HG03139 (cell line): ENCODE data around the gene TNS1.
"Not testable (repeated sequence)": the region's sequence is repeated elsewhere in the genome, so short reads cannot be mapped to it uniquely, and the experiment has no call there.

Experiments
- ATAC-seq: cut with Tn5 transposase; IDR thresholded peaks from one replicate; pipeline ENCODE4 v1.9.1; 2021; ENCODE audit not compliant: unreplicated experiment

TNS1 gene

DNA sequence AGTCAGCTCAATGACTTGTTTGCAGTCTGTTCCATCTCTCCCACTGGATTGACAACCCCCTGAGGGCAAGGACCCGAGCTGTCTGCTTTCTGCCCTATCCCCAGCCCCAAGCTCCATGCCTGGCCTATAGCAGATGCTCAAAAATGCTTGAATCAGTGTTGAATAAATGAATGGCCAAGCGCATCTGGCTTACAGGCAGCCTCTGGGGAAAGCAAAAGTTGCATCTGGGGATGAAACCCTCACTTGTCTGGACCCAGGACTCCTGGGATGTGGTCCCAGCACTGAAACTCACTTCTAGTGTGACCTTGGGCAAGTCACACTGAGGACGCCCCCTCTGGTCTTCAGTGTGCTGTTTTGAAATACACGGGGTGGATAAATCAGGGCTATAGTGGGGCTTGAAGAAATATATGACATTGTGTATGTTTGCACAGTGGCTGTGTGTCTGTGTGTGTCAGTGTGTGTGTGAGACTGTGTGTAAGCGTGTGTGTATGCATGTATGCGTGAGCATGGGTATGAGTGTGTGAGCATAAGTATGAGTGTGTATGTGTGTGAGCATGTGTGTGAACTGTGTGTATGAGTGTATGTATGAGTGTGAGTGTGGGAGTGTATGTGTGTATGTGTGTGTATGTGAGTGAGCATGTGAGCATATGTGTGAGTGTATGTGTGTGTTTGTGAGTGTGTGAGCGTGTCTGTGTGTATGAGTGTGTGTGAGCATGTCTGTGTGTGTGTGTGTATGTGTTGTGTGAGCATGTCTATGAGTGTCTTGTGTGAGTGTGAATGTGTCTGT lies 27.8 kb upstream of the TNS1 start:
- ATAC-seq = no peak

- no peak for ATAC-seq
Observed at GRCh38 chr2:218029366-218030360, 26.9 kb upstream of the TNS1 start.

DNA sequence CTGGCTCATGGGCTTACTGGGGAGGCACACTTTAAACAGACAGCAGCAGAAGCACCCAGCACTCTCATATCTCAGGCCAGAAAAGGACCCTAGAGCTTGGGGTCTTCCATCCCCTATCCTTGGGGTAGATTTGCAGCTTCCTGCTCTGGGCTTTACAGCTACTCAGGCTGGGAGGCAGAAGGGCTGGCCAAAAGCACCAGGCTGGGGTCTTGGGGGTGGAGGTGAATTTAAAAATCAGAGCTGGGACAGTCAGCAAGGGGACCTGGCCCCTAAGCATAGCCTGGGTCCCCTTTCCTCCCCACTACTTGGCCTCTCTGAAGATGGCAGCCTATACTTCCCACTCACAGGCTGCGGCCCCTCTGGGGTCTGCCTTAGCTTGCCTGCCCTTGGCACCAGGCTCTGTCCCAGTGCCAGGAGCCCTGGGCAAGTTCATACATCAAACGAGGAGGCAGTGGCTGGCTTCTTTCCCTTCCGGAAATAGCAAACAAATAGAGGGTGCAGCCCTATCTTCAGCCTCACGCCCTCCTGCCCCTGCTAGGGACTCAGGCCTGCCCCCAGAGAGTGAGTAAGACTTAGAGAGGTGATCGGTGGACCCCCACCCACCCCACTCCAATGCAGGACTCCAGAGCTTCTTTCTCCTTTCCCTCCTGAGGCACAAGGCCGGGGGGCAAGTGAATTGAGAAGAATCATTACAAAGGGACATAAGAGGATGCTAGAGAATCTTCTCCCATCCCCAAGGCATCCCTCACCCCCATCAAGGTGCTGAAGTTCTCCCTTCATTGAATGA lies 26.0 kb upstream of the TNS1 start:
- no peak for ATAC-seq

- no peak for ATAC-seq
Observed at GRCh38 chr2:218028189-218028495, 25.3 kb upstream of the TNS1 start.

GRCh38 chr2:218027426-218028188 lies 24.8 kb upstream of the TNS1 start:
- no peak for ATAC-seq

GRCh38 chr2:218026676-218027425 lies 24.1 kb upstream of the TNS1 start:
- no peak for ATAC-seq

DNA sequence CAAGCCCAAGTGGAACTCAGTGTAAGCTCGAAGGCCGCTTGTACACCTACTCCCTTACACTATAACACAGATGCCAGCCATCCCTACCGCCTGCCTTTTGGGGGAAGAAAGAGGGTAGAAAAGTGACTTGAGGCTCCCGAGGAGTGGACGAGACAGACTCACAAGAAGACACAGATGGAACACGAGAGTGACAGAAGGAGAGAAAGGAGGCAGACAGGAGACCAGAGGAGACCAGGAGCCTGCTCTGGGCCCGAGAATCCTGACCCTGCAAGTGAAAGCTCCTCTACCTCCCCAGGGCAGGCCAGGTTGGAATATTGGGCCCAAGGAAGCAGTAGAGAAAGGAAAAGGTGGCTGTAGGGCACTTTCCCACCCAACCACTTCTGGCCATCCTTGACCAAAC lies 23.4 kb upstream of the TNS1 start:
- ATAC-seq = no peak

GRCh38 chr2:218024871-218025270 lies 22.1 kb upstream of the TNS1 start:
- no peak for ATAC-seq

DNA sequence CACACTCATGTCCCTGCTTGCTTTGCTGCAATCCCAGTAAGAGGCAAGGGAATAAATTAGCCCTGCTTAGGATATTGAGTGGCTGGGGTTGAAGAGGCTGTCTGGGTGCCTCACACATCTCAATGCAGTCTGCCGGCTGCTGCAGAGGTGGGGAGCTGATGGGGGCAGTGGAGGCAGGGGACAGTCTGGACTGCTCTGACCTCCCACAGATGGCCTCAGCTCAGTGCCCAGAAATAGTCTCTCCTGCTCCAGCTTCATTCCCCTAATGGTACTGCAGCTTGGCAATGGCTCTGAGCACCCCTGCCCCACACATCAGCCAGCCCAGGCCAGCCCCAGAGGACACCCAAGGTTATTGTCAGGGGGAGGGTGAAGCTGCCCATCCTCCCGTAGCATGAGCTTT lies 21.5 kb upstream of the TNS1 start:
- ATAC-seq = no peak

GRCh38 chr2:218023636-218024035 lies 20.8 kb upstream of the TNS1 start:
- no peak for ATAC-seq

DNA sequence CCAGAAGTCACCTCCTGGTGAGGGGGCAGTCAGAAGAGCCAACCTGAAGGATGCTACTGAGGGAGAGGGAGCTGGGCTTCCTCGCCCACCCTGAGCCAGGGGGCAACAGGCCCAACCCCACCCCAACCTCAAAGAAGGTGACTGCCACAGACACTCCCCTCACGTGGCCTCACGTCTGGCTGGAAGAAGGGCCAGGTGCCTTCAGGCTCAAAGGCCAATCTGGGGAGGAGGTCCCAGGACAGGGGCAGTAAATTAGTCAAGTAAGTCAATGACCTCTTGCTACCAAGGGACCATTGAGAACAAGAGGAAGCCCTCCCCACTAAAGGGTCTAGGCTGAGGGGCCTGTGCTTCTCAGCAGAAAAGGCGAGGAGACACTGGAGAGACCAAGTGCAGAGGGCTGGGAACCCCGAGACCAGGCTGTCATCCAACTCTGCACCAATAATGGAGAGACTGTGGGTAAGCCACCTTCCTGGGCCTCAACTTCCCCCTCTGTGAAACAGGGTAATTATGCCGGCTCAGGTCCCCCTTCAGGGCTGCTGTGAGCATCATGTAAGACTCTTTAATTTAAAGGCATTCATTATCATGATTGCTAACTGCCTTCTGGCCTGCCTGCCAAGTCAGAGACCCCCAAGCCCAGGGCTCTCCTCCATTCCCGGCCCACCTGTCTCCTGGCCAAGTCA lies 20.2 kb upstream of the TNS1 start:
- no peak for ATAC-seq

DNA sequence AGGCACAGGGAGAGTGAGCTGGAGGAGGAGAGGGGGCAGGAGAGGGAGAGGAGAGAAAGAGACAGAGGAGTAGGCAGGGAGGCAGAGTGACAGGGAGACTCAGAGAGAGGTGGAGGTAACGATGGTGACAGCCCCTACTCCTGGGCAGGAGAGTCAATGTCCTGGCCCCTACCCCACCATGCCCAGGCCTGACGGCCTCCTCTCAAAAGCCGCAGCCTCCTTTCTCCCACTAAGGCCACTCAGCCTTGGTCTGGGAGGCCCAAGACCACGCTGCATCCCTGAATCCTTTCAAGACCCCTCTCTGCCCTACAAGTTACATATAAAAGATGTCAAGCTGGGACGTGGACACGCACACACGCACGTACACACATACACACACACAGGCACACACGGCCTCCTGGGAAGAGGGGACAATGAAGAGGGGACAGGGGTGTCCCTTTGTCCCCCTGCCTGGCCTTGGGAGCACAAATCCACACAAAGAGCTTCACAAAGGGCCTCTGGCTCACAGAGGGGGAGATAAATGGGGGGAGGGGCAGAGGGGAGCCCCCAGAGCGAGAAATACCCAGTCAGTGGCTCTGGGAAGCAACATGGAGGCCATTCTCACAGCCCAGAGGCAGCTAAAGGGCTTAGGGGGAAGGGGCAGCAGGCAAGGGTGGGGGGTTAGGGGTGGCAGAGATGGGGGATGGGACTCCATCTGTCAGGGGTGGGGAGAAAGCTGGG lies 19.5 kb upstream of the TNS1 start:
- ATAC-seq = no peak

- no peak for ATAC-seq
Observed at GRCh38 chr2:218021536-218022071, 18.8 kb upstream of the TNS1 start.

DNA sequence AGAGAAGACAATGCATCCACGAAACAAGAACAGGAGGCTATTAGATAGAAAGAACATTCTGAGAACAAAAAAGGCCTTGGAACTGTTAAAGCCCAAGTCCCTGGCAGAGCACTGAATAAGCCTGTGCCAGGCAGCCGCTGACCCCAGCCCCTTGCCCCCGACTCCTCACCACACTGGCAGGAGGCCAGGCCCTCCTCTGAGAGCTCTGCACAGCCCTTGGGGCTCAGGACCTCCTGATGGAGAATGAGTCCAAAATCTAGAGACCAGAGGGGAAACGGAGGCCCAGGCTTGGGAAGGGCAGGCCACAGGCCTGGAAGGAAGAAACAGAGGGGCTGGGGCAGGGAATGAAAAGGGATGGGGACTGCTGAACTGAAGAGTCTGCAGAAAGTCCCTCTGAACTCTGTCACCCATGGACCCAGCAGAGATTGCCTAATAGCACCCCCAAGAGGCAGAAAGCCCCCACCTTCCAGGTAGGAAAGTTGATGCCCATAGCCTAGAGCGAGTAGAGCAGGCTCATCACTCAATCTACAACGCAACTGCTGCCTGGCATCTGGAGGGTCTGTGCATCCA lies 18.3 kb upstream of the TNS1 start:
- ATAC-seq = no peak

- ATAC-seq = no peak
Observed at GRCh38 chr2:218020281-218020680, 17.5 kb upstream of the TNS1 start.

GRCh38 chr2:218019411-218020060 lies 16.7 kb upstream of the TNS1 start:
- ATAC-seq = no peak

DNA sequence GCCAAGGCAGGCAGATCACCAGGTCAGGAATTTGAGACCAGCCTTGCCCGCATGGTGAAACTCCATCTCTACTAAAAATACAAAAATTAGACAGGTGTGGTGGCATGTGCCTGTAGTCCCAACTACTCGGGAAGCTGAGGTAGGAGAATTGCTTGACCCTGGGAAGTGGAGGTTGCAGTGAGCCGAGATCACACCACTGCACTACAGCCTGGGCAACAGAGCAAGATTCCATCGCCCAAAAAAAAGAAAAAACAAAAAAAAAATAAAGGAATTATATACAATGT lies 16.0 kb upstream of the TNS1 start:
- ATAC-seq = not testable (repeated sequence)
